ENCODE results near the gene HIPK4.

DNA sequence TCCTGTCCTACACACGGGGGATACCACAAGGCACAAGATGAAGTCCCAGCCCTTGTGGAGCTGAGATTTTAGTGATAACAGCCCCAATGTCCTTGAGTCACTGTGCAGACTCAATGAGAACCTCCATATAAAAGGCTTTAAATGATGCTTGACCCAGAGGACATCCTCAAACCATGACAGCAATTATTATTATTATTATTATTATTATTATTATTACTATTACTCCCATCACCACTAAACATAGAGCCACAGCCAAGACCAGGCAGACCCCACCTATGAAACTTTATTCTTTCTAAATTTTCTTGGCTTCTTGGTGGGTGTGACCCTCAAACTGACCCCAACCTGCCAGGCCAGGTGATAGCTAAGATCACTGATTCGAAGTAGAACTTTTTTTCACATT, 52.9 kb downstream of the HIPK4 start:
- TF ChIP-seq, protein P1, sequence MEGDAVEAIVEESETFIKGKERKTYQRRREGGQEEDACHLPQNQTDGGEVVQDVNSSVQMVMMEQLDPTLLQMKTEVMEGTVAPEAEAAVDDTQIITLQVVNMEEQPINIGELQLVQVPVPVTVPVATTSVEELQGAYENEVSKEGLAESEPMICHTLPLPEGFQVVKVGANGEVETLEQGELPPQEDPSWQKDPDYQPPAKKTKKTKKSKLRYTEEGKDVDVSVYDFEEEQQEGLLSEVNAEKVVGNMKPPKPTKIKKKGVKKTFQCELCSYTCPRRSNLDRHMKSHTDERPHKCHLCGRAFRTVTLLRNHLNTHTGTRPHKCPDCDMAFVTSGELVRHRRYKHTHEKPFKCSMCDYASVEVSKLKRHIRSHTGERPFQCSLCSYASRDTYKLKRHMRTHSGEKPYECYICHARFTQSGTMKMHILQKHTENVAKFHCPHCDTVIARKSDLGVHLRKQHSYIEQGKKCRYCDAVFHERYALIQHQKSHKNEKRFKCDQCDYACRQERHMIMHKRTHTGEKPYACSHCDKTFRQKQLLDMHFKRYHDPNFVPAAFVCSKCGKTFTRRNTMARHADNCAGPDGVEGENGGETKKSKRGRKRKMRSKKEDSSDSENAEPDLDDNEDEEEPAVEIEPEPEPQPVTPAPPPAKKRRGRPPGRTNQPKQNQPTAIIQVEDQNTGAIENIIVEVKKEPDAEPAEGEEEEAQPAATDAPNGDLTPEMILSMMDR (IDR thresholded peaks at IDR 0.05), result no peak
- TF ChIP-seq POLR2A (IDR thresholded peaks at IDR 0.05), result no peak
